Activated T-cell treated with anti-CD3 and anti-CD28 coated beads, Interleukin-2, amount 50 U/mL, for 4 hours (primary cell): Measurements from ENCODE around the gene CENPV. TPM values are rescaled to one million over a fixed set of nuclear protein-coding genes. Genes with fewer than 3 reads are reported as not detected.
A peak's percentile ranks its signal among the peaks of the same experiment; 100 is the strongest.
"Not testable (repeated sequence)": the region's sequence is repeated elsewhere in the genome, so short reads cannot be mapped to it uniquely, and the experiment has no call there.

Source experiments
- ATAC-seq, 2 donors: fragments of 200-7000 bp; cut with Tn5 transposase; one replicate each; pipeline ENCODE4 v1.10.0; 2021
- DNase-seq: peaks from one replicate; pipeline ENCODE4 v3.0.0-alpha.2; 2020
- H3K27me3 Mint-ChIP-seq: one replicate; pipeline ENCODE4 v1.8.0; 2021; ENCODE audit warnings: low read depth, mixed read lengths
- H3K36me3 Mint-ChIP-seq: one replicate; pipeline ENCODE4 v1.8.0; 2022; ENCODE audit warnings: mixed read lengths; ENCODE audit not compliant: insufficient read depth
- H3K4me1 Mint-ChIP-seq: one replicate; pipeline ENCODE4 v1.8.0; 2021; ENCODE audit warnings: low read depth, mixed read lengths
- H3K4me3 Mint-ChIP-seq: one replicate; pipeline ENCODE4 v1.8.0; 2021; ENCODE audit warnings: mild to moderate bottlenecking, moderate library complexity, mixed read lengths
- H3K9me3 Mint-ChIP-seq: one replicate; pipeline ENCODE4 v1.8.0; 2021; ENCODE audit warnings: mixed read lengths
- total RNA-seq, 3 donors: library from RNA; stranded (reverse); gene quantifications; one replicate each; pipeline ENCODE4 v1.2.1, GENCODE V29; 2021

Gene CENPV
- total RNA-seq, result 100 to 1,000 TPM in 2 of 3 donors, 10 to 100 TPM in 1; 78.4 to 122 (median 103) TPM

DNA sequence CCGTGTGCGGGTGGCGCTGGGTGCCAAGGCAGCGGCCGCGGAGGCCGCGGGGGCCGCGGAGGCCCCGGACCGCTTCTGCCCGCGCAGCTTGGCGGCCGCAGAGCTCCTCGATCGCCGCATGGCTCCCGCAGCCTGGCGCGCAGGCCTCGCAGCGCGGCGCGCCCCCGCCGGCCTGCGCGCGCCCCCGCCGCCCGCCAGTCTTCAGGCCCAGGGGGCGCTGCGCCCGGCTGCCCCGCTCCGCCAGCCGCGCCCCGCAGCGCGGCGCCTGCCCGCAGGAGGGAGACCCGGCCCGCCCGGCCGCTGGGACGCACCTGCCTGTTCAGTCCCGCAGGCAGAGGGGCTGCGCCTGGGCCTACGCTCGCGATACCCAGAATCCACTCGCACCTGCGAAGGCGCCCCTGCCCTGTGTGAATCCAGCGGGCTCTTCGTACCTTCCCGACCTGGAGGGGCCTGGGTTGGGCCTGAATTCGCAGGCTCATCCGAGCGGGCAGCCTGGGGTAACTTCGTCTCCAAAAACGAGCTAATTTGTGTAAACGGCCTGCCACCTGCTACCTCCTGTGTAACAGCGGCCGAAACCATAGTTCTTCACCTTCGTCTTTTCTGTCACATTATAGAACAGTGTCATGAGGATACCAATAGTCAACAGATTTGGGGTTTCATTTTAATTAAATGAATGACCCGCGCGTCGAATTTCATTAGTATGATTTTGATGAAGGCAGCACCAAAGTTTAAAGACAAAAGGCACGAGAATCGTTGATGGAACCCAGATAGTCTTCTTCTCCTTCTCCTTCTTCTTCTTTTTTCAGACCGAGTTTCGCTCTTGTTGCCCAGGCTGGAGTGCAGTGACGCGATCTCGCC is at the start of gene CENPV:
Gene CENPV (minus strand): TSS at position 153 of the 858 bp plus-strand sequence. CDS start 33 bp downstream, at position 120.
- Mint-ChIP-seq H3K4me1 (peaks cover 18% of the 10 kb centered on the region), H3K4me3 (peak within 1 kb of the TSS; percentile 96), H3K36me3 (peaks cover 2% of the 10 kb centered on the region), H3K27me3 (peaks cover 2% of the 10 kb centered on the region), H3K9me3 (no peaks in the 10 kb centered on the region)
- DNase-seq, result peak; percentile 63
- ATAC-seq, result peak; percentile 84 to 86

DNA sequence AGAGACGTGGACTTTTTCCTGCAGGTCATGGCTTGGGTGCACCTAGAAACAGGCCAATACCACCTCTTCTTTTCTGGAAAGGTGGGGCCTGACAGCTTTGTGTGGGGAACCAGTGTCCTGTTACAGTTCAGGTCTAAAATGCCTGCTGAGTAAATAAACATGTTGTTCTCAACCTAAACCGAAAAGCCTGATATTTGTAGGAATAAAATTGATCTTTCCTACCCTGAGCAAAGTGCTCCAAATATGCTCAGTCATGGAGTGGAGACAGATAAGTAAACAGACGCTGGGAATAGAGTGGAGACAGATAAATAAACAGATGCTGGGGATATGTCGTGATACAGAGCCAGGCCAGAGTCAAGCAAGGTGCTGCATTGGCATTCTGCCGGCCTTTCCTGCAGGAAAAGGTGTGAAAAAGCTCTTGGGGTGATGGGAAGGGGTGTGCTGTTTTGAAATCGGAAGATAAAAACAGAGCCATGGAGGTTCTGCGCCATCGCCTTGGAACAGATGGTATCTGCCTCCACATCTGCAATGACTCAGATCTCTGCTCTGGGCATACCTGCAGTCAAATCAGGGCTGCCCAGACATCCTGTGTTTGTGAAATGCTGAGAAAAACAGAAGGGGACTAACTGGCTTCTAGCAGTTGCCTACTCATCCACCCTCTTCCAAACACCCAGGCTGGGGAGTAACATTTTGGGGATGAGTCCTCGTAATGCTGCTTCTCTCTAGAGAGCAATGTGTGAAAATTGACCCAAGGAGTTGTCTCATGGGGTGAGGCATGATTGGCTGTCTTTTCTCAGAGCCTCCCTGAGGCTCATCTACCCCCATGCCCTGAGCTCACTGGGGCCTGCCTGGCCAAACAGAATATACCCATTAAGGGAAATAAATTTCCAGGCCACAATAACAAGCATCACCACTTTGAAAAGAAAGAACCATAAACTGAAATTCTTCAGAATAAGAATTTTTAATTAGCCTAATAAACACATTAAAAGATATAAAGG is 45.3 kb upstream of the CENPV start:
- Mint-ChIP-seq H3K4me1 (peaks cover 8% of the 10 kb centered on the region), H3K27me3 (peaks cover 3% of the 10 kb centered on the region), H3K9me3 (no peaks in the 10 kb centered on the region), H3K36me3 (no peaks in the 10 kb centered on the region), H3K4me3 (no peak overlapping the region)
- peak; percentile 59 to 82 for ATAC-seq
- no peak for DNase-seq

DNA sequence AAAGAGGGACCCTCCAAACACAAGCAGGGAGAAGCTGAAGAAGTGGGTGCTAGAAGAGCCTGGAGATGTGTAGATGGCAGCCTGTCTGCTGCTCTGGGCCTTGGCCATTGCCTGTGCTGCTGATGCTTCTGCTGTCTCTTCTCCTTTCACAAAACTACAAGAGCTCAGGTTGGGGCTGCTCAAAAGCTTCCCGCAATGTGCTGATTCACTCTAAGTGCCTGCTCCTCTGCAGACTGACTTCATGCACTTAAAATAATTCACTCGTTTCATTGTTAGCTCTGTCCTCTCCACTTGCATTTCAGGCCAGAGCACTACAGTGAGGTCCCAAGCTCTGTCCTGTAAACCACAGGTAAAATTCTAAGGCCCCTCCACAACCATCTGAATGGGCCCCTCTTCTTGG is 43.4 kb upstream of the CENPV start:
- H3K27me3 Mint-ChIP-seq, DNase-seq: not testable (repeated sequence)

GRCh38 chr17:16395887-16396286 is 42.6 kb upstream of the CENPV start:
- not testable (repeated sequence) for H3K4me1 Mint-ChIP-seq, H3K9me3 Mint-ChIP-seq, DNase-seq

More for the DNA sequence above, 43.4 kb upstream of the CENPV start:
- not testable (repeated sequence) for H3K36me3 Mint-ChIP-seq, H3K4me1 Mint-ChIP-seq, H3K4me3 Mint-ChIP-seq, ATAC-seq, H3K9me3 Mint-ChIP-seq

DNA sequence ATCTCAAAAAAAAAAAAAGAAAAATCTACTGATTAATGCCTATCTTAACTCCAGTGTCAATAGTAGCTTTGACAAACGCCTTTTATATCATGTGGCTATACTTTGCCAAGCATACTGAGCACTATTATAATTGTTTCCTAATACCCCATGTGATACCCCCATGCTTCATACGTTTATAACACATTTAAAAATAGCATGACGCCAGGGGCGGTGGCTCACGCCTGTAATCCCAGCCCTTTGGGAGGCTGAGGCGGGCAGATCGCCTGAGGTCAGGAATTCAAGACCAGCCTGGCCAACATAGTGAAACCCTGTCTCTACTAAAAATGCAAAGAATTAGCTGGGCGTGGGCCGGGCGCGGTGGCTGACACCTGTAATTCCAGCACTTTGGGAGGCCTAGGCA is 39.2 kb upstream of the CENPV start:
- not testable (repeated sequence) for H3K27me3 Mint-ChIP-seq, H3K4me1 Mint-ChIP-seq, H3K9me3 Mint-ChIP-seq, H3K36me3 Mint-ChIP-seq, H3K4me3 Mint-ChIP-seq, DNase-seq, ATAC-seq

More at GRCh38 chr17:16395887-16396286, 42.6 kb upstream of the CENPV start:
- not testable (repeated sequence) for ATAC-seq, H3K4me3 Mint-ChIP-seq, H3K36me3 Mint-ChIP-seq, H3K27me3 Mint-ChIP-seq

DNA sequence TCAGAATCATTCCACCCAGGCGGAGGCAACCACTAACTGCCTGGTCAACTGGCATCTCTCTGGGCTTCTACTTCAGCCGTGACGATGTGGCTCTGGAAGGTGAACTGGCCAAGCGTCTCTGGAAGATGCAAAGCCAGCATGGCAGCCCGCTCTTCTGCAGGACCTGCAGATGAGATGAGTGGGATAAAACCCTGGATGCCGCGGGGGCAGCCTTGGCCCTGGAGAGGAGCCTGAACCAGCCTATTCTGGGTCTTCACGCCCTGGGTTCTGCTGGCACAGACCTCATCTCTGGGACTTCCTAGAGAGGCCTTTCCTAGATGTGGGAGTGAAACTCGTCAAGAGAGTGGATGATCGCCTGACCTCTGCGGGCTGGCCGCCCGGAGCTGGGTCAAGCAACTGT is 38.2 kb upstream of the CENPV start:
- ATAC-seq, result no peak
- Mint-ChIP-seq H3K4me3 (no peak overlapping the region), H3K27me3 (no peaks in the 10 kb centered on the region), H3K36me3 (no peaks in the 10 kb centered on the region), H3K9me3 (no peaks in the 10 kb centered on the region), H3K4me1 (peaks cover 8% of the 10 kb centered on the region)
- no peak for DNase-seq

- H3K9me3 Mint-ChIP-seq, DNase-seq, ATAC-seq, H3K27me3 Mint-ChIP-seq: not testable (repeated sequence)
- H3K4me3 Mint-ChIP-seq, result peak overlapping the region; percentile 86
- H3K36me3 Mint-ChIP-seq, result peaks cover 24% of the 10 kb centered on the region
- H3K4me1 Mint-ChIP-seq, result peaks cover 41% of the 10 kb centered on the region
Observed at GRCh38 chr17:16386126-16386507, 32.8 kb upstream of the CENPV start.

GRCh38 chr17:16384557-16384956 is 31.3 kb upstream of the CENPV start:
- Mint-ChIP-seq H3K4me1 (peaks cover 43% of the 10 kb centered on the region), H3K4me3 (peak overlapping the region; percentile 1), H3K36me3 (peaks cover 24% of the 10 kb centered on the region), H3K9me3 (no peaks in the 10 kb centered on the region), H3K27me3 (no peaks in the 10 kb centered on the region)
- no peak for ATAC-seq
- DNase-seq, result no peak

- Mint-ChIP-seq H3K27me3 (no peaks in the 10 kb centered on the region), H3K4me1 (peaks cover 43% of the 10 kb centered on the region), H3K9me3 (no peaks in the 10 kb centered on the region), H3K4me3 (peak overlapping the region; percentile 90), H3K36me3 (peaks cover 24% of the 10 kb centered on the region)
- no peak for ATAC-seq
- DNase-seq, result no peak
Observed at GRCh38 chr17:16383772-16384287, 30.6 kb upstream of the CENPV start.

DNA sequence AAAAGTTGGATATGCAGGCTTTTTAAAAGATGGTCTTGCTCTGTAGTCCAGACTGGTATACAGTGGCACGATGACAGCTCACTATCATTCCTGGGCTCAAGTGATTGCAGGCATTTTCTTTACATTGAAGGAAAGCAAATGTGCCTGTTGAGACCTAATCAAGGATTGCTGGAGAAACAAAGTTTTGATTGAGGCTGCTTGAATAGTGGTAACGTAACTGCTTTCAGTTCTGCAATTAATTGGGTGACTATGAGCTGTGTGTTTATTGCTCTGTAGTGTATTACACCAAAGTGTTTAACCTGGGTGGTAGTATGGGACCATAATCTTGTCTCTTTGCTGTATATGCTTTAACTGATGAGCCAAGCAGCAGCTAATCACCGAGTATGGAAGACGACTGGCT is 29.9 kb upstream of the CENPV start:
- Mint-ChIP-seq H3K27me3 (no peaks in the 10 kb centered on the region), H3K4me1 (peaks cover 43% of the 10 kb centered on the region), H3K4me3 (peak overlapping the region; percentile 90), H3K36me3 (peaks cover 24% of the 10 kb centered on the region), H3K9me3 (no peaks in the 10 kb centered on the region)
- no peak for ATAC-seq
- no peak for DNase-seq

- H3K4me3 Mint-ChIP-seq, result peak overlapping the region; percentile 90
- peaks cover 24% of the 10 kb centered on the region for H3K36me3 Mint-ChIP-seq
- DNase-seq (peak; percentile 23), ATAC-seq (peak; percentile 54 to 57)
- H3K4me1 Mint-ChIP-seq, result peaks cover 36% of the 10 kb centered on the region
- no peaks in the 10 kb centered on the region for H3K27me3 Mint-ChIP-seq
- no peaks in the 10 kb centered on the region for H3K9me3 Mint-ChIP-seq
Observed at GRCh38 chr17:16381496-16381820, 28.2 kb upstream of the CENPV start.

GRCh38 chr17:16380640-16381495 is 27.6 kb upstream of the CENPV start, which contains the start of gene UBB:
Gene UBB, plus strand, starts transcription at chr17:16381091. Its CDS starts 817 bp downstream, at chr17:16381908.
- Mint-ChIP-seq H3K27me3 (no peaks in the 10 kb centered on the region), H3K9me3 (no peaks in the 10 kb centered on the region), H3K36me3 (peaks cover 24% of the 10 kb centered on the region), H3K4me3 (peak within 1 kb of the TSS; percentile 90), H3K4me1 (peaks cover 36% of the 10 kb centered on the region)
- ATAC-seq, result peak; percentile 94 to 96
- peak; percentile 91 for DNase-seq

DNA sequence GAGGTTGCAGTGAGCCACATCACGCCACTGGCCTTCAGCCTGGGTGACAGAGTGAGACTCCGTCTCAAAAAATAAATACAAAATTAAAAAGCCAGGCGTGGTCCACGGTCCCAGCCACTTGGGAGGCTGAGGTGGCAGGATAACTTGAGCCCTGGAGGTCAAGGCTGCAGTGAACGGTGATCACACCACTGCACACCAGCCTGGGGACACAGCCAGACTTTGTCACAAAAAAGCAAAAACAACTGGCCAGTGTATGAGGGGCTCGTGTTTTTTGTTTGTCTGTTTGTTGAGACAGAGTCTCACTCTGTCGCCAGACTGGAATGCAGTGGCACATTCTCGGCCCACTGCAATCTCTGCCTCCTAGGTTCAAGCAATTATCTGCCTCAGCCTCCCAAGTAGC is 26.4 kb upstream of the CENPV start:
- peaks cover 33% of the 10 kb centered on the region for H3K4me1 Mint-ChIP-seq
- peak overlapping the region; percentile 31 for H3K4me3 Mint-ChIP-seq
- peaks cover 24% of the 10 kb centered on the region for H3K36me3 Mint-ChIP-seq
- DNase-seq, result no peak
- no peak for ATAC-seq
- H3K27me3 Mint-ChIP-seq, result no peaks in the 10 kb centered on the region
- H3K9me3 Mint-ChIP-seq, result no peaks in the 10 kb centered on the region
